Measurements from ENCODE around the gene TRIM41. TPM values are rescaled to one million over a fixed set of nuclear protein-coding genes. Genes with fewer than 3 reads are reported as not detected.

TRIM41 gene
- total and polyA plus RNA-seq, 9 of the 15 experiments (the other 6 are each of a cell fraction or from before 2014, with no cell fraction given), result 1.8 to 47.6 (median 20.9) TPM

DNA sequence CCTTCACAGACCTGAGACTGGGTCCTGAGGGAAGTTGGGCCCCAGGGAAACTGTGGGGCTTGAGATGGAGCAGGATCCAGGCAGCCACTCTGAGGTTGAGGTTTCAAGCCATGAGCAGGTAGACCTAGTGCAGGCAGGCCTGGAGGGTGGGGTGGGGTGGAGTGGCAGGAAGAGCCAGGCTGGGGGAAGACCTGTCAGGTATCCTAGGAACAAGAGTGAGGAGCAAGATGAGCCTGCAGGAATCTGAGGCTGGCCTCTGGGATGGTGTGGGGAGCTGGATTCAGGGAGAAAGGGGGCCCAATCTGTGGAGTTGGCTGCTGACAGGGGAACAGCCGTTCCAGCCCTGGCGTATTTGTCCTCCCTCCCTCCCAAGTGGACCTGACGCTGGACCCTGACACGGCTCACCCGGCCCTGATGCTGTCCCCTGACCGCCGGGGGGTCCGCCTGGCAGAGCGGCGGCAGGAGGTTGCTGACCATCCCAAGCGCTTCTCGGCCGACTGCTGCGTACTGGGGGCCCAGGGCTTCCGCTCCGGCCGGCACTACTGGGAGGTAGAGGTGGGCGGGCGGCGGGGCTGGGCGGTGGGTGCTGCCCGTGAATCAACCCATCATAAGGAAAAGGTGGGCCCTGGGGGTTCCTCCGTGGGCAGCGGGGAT, 10.8 kb downstream of the TRIM41 start (continued):
- TF ChIP-seq FOXJ2 (tag; IDR thresholded peaks at IDR 0.05), result no peak
- no peak for TF ChIP-seq HIVEP1 (CRISPR knock-in tag; IDR thresholded peaks at IDR 0.05)
- TF ChIP-seq POLR2B (IDR thresholded peaks at IDR 0.05; ENCODE audit: low read depth, partially characterized antibody), result peak; percentile 44
- TF ChIP-seq, protein P1, sequence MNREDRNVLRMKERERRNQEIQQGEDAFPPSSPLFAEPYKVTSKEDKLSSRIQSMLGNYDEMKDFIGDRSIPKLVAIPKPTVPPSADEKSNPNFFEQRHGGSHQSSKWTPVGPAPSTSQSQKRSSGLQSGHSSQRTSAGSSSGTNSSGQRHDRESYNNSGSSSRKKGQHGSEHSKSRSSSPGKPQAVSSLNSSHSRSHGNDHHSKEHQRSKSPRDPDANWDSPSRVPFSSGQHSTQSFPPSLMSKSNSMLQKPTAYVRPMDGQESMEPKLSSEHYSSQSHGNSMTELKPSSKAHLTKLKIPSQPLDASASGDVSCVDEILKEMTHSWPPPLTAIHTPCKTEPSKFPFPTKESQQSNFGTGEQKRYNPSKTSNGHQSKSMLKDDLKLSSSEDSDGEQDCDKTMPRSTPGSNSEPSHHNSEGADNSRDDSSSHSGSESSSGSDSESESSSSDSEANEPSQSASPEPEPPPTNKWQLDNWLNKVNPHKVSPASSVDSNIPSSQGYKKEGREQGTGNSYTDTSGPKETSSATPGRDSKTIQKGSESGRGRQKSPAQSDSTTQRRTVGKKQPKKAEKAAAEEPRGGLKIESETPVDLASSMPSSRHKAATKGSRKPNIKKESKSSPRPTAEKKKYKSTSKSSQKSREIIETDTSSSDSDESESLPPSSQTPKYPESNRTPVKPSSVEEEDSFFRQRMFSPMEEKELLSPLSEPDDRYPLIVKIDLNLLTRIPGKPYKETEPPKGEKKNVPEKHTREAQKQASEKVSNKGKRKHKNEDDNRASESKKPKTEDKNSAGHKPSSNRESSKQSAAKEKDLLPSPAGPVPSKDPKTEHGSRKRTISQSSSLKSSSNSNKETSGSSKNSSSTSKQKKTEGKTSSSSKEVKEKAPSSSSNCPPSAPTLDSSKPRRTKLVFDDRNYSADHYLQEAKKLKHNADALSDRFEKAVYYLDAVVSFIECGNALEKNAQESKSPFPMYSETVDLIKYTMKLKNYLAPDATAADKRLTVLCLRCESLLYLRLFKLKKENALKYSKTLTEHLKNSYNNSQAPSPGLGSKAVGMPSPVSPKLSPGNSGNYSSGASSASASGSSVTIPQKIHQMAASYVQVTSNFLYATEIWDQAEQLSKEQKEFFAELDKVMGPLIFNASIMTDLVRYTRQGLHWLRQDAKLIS (CRISPR knock-in tag; IDR thresholded peaks at IDR 0.05), result no peak
- TF ChIP-seq, protein P2, sequence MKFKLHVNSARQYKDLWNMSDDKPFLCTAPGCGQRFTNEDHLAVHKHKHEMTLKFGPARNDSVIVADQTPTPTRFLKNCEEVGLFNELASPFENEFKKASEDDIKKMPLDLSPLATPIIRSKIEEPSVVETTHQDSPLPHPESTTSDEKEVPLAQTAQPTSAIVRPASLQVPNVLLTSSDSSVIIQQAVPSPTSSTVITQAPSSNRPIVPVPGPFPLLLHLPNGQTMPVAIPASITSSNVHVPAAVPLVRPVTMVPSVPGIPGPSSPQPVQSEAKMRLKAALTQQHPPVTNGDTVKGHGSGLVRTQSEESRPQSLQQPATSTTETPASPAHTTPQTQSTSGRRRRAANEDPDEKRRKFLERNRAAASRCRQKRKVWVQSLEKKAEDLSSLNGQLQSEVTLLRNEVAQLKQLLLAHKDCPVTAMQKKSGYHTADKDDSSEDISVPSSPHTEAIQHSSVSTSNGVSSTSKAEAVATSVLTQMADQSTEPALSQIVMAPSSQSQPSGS (CRISPR knock-in tag; IDR thresholded peaks at IDR 0.05), result no peak
- no peak for TF ChIP-seq EGR1 (conservative IDR thresholded peaks at IDR 0.05)

Measured in K562 (cell line).